Kasumi-1 (cell line): ENCODE results near the gene TRAK2.
A peak's percentile ranks its signal among the peaks of the same experiment; 100 is the strongest.
"Not testable (repeated sequence)": the region's sequence is repeated elsewhere in the genome, so short reads cannot be mapped to it uniquely, and the experiment has no call there.

Source experiments
- DNase-seq, 2 experiments: peaks; one replicate each; lab custom pipeline; 2025; lab: John Stamatoyannopoulos, UW

Gene TRAK2

DNA sequence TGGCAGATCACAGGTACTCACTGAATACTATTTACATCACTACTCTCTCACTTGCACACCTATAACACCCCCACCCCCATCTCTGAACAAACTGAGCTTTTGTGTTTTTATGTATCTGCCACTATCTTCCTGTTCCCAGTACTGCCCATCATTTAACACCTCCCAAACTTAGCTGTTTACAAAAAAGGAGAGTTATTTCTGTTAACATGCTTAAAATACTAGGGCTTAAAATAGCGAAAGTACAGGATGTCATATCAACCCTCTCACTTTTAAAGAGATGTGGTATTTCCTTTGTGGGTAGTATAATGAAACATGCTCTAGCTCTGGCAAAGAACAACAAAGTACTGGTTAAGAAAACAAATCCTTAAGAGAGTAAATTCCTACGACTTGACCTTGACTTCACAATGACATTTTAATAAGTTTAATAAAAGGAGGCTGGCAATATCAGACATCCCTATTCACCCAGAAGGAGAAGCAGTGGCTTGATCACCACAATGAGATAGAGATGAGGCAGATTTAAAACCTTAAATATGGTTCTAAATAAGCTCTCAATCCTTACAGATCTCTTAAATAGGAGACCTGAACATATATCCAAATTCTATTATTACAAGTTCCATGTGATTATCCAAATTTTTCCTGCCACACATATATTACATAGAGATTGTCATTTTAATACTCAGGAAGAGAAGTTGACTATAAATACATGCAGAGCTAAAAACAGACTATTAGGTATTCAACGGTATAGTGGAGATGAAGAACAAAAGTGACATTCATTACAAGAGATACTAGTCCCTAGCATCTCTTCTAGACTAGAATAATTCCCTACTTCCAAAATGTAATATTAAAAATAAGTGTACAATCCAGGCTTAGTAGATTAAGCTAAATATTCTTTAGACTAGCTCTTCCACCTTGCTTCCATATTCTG is 36.9 kb downstream of the TRAK2 start:
- peak; percentile 35 to 43 for DNase-seq

DNA sequence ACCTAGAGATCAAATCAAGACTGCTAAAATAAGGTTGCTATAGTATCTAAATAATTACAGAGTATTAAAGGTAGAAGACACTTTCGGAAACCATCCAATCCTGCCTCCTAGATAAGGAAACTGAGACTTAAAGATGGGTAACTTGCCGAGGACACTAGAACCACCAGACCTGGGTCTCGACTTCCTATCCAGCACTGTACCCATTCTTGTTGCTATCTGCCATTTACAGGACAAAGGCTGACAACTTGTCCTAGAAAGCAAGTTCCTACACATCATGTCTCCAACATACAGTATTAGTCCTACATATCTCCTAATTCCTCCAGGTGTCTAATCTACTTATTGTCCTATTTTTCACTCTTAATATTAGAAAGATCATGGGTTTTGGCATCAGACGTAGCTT is 37.7 kb downstream of the TRAK2 start:
- no peak for DNase-seq

DNA sequence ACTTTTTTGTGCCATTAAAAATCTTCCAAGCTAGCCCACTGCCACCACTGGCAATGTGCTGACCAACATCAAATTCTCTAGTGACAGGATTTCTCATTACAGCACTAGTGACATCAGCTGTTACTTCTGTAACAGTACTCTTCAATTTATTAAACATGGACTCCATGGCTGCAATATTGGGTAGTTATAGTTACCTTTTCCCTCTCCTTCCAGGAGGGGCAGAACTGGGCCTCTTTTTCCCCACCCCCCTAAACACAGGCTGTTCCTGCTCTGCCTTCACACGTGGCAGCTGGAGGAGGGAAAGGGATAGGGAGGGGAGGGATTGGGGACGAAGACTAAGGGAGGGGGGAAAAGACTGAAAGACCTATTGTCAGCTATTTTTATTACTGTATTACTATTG is 38.1 kb downstream of the TRAK2 start:
- no peak for DNase-seq

DNA sequence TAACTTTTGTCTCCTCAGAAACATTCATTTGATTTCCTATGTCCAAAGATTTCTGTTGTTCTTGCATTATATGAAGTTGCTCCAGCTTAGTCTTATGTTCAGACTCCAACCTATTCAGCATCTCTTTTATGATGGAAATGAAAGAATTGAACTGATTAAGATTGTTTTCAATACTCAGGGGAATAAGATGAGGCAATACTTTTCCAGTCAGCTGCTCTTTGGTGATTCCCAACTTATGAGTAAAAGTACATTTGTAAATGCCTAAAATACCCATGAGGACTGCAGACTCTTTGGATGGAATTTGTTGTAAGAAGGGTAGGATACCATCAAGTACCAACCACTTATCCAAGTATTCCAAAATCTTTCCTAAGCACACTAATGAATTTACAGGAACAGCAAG is 39.8 kb downstream of the TRAK2 start:
- no peak for DNase-seq

DNA sequence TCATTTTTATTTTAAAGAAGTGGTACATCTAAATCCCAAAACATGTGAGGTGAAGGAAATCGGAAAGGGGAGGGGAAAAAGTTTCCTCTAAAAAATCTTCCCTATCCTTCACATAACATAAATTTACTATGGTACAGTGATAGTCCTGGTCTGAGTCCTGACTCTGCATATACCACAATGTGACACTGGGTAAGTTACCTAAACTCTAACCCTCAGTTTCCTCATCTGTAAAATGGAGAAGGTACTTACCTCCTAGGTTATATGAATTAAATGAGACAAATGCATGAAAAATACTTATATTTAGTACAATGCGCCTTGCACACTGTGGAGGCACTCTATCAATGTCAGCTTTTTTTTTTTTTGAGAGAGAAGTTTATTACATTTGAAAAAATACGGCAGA is 42.3 kb downstream of the TRAK2 start:
- no peak for DNase-seq

DNA sequence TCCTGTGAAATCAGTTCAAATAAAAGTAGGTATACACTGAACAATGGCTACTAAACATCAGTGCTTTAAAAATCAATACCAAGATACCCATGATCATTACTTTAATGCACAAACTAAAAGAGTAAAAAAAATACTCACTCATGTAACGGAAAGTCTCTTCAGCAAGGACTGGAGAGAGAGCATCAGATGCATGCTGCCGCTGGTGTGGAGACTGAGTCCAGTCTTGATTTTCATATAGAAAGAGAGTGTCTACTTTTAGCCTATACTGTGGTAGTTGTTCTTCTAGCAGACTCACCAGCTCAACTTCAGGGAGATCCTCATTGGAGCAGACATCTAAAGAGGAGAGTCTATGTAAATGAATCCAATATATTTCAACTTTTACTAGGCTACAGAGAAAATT is 44.0 kb downstream of the TRAK2 start:
- no peak for DNase-seq

DNA sequence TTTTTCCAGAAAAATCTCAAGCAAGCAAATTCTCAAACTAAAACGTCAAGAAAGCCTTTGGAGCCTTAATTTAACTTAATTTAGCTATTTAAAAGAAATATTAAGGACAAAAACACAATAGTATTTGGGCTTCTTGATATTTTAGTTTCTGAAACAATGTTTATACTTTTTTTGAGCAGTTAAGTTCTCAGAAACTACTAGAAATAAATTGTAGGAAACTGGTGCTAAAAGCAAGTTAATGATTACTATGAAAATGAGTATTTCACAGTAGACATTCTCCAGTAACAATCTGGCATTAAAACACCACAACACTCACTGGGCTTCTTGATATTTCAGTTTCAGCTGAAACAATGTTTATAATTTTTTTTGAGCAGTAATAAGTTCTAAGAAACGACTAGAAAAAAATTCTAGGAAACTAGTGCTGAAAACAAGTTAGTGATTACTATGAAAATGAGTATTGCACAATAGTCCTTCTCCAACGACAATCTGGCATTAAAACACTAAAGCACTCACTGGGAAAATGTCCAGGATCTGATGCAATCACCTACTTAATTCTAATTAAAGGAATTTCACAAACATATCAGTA is 45.1 kb downstream of the TRAK2 start:
- peak; percentile 17 to 18 for DNase-seq

DNA sequence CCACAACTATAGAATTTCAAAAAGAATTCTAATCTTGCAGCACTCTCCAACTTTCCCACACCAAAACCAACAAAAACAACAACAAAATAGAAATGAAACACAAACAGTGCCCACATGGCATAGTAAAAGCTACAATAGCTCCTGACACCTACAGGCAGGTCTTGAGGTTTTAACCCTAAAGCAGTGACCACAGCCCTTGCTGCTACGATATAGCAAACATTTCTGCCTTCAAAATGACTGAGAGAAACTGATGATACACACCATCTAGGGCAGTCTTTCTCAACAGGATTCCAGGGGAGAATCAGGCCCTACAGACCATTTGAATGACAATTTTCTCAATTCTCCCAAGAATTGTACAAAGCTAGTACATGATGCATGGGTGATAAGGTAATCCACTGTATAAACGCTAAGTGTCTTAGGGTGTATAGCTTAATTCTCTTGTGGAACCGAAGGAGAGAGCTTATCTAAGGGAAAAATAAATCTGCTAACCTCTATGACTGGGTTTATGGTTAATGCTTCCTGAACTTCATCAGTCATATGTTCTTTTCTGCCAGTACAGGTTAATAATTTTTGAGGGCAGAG is 46.5 kb downstream of the TRAK2 start:
- DNase-seq: no peak

DNA sequence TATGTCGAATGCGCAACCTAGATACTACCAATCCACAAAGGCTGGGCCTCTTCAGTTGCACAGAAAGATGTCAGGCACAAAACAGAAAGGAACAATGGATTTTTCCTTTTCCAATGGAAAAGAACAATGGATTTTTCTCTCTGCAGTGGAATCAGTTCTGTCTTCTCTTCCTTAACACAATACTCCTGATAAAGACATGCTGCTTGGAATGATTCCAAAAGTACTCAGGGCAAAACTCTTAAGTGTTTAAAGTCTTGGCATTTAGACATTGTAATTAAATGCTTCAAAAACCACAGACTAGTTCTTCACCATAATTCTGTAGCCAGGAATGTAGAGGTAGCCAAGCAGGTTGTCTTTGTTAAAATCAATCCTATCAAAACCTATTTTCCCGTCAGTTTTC is 47.4 kb downstream of the TRAK2 start:
- DNase-seq: no peak

DNA sequence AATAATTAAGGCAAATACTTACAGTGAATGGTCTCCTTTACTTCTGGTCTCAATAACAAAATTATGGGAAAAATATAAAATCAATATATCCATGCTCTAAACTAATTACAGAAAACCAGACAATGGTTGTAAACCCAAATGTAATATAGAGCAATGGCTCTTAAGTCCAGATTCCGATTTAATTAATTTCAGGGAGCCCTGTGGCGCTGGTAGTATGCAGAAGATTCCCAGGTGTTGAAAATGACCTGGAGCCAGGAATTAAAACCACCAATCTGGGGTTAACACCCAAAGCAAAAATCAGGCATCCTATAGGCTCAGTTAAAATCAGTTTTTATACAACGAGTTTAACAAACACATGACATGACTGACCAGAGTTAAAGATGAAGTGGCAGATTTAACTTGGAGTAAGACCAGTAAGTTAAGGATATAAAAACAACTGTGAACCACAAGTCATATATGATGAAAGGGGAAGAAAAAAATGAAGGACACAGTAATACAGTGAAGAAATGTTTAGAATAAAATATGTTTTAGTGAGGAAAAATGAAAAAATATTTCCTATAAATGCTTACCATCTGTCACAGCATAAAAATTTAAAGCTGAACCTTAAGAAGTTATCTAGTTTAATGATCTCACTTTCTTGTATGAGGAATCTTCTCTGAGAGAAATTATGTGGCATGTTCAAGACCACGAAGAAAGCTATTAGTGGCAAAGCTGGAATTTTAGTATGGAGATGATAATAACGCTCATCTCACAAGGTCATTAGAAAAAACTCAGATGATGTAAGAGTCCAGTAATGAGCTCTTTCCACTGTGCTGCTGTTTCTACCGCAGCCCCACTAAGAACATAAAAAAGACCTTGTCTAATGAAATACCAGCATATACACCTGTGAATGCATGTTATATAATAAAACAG is 48.4 kb downstream of the TRAK2 start:
- DNase-seq: no peak

DNA sequence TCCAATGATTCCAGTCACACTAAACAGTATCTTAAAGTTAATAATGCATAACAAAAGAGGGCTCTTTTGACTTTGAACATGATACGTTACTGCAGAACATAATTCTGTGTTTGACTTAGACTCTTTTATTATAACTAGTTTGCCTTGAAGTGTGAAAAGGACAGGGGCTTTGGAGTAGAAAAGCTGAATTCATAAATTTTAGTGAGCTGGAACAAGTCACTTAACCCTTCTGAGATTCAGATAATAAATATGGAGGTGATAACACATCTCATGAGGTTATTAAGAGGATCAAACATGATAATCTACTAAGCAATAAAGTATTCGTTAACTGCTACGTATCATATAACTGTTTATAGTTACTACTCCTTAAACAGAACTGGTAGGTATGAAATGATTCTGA is 49.4 kb downstream of the TRAK2 start:
- DNase-seq: no peak

DNA sequence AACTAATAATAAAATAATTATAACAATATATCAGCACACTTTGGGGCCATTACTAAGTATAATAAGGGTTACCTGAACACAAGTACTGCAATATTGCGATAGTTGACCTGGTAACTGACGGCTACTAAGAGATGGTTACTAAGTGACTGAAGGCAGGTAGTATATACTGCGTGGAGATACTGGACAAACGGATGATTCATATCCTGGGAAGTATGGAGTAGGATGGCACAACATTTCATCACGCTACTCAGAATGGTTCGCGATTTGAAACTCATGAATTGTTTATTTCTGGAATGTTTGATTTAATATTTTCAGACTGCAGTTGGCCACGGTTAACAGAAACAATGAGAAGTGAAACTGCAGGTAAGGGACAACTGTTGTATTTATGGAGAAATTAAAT is 54.7 kb downstream of the TRAK2 start:
- DNase-seq: no peak

DNA sequence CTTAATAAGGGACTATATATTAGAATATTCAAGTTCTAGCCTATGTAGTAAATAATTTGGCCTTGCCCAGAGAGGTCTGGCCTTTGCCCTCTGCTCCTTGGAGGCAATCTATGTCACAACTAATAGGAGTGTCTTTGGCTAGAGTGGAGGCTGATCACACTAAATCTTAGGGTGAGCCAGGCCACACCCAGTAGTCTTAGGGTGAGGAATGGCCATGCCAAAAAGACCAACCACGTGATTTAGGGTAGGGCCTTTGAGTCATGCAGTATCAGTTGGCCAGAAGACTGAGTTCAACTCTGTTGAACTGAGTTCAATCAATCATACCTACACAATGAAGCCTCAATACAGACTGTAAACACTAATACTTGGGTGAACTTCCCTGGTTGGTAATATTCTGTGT is 68.1 kb downstream of the TRAK2 start:
- no peak for DNase-seq

DNA sequence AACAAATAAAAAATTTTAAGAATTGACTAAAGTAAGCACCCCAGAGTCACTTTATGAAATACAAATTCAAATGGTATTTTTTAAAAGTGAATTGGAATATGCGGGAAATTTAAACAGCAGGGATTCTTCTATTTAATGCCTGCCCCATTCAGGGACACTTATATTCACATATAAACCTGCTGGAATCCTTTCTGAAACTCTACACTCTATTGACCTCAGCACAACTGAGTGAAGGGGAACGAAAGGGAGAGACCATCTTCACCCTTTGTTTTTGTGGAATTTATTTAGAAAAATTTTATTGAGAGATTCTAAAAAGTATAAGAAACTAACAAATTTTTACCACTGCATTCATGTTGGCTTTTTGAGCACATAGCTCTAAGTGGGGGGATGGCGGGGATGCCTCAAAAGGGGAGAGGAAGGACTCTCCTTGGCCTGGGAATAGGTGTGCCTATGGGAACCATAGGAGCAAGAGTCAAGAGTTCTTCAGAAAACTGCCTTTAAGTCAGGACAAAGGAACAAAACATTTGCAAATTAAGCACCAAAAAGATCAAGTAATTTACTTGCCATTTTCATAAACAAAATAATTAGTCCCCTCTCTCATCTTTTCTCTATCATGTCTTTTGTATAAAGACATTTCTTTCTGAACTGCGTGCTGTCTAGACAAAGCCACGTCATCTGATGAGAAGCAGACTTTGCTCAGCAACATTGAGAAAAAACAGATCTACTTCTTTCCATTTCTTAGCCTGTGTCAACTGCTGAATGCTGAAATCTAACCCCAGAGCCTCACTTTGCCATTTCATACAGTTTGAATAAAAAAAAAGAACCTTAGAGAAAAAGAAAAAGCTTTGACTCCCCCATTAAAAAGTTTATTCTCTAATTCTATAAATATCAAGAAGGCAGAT is 72.5 kb downstream of the TRAK2 start:
- DNase-seq: no peak

DNA sequence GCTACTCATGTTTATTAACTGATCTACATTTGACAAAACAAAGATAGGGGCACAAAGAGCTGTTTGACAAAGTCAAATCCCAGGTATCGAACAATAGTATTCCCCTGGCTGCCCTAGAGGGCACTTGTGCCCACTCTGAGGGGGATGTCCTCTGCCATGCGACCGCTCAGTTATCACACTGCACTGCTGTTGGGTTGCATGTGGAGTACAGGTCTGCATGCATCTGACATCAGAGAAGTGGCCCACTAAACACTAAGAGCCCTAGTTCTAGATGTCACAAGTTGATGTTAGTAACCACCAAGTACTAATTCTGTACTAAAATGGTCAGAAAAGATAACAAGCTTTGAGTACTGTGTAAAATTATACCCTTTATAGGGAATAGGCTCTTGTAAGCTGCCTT is 74.0 kb downstream of the TRAK2 start:
- no peak for DNase-seq

DNA sequence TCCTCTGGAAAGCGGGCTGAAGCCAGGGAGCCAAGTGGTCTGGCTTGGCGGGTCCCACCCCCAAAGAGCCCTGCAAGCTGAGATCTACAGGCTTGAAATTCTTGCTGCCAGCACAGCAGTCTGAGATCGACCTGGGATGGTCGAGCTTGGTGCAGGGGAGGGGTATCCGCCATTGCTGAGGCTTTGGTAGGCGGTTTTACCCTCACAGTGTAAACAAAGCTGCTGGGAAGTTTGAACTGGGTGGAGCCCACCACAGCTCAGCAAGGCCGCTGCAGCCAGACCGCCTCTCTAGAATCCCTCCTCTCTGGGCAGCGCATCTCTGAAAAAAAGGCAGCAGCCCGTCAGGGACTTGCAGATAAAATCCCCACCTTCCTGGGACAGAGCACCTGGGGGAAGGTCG is 81.5 kb downstream of the TRAK2 start:
- DNase-seq: no peak

DNA sequence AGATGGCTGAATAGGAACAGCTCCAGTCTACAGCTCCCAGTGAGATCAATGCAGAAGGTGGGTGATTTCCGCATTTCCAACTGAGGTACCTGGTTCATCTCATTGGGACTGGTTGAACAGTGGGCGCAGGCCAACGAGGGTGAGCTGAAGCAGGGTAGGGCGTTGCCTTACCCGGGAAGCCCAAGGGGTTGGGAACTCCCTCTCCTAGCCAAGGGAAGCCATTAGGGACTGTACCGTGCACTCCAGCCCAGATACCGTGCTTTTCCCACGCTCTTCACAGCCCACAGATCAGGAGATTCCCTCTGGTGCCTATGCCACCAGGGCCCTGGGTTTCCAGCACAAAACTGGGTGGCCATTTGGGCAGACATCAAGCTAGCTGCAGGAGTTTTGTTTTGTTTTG is 81.9 kb downstream of the TRAK2 start:
- DNase-seq: not testable (repeated sequence)

DNA sequence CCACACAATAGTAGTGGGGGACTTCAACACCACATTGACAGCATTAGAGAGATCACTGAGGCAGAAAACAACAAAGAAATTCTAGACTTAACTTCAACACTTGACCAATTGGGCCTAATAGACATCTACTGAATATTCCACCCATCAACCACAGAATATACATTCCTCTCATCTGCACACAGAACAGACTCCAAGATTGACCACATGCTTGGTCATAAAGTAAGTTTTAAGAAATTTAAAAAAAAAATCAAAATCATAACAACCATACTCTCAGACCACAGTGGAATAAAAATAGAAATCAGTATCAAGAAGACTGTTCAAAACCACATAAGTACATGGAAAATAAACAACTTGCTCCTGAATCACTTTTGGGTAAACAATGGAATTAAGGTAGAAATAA is 85.1 kb downstream of the TRAK2 start:
- DNase-seq: no peak

DNA sequence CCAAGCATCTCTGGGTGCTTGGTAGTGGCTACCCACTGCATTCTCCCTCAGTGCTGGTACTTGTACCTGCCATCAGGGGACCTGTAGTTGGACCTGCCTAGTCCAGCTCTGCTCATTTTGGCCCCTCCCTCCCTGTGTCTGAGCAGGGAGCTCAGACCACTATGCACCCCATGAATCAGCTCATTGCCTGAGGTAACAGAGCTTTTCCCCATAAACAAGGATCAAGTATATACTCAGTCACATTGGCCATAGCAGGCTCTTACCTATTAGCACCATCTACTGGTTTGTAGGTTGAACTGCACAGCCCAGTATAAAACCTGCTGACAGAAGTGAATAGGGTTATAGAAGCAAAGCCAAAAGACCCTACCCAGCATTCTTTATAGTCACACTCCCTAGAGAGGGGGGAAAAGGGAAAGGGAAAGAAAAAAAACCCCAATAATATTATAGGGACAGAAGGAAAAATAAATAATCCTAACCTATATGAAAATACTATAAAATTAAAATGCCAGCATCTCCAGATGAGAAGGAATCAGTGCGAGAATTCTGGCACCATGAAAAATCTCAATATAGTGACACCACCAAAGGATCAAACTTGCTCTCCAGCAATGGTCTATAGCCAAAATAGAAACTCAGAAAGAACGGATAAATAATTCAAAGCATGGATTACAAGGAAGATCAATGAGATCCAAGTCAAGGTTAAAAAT is 87.2 kb downstream of the TRAK2 start:
- peak; percentile 92 to 94 for DNase-seq

DNA sequence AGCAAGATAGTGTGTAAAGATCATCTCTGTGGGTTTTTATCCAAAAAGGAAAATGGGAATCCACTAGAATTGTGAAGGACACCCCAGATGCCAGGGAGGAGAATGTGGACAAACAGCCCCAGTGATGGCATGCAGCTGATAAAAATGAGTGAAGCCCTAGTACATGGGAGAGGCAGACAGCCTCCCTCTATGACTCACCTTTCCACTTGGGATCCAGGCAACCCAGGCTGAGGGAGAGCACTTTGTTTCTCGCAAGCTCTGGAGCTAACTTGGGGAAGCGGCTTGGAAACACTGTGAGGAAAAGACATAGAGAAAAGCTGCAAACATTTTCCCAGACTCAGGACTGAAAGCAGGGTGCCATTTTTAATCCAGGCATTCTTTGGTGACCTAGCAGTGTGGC is 88.9 kb downstream of the TRAK2 start:
- DNase-seq: no peak
